Ascending aorta (tissue), 2 donors: ENCODE data around the gene SCAND1. TPM values are rescaled to one million over a fixed set of nuclear protein-coding genes. Genes with fewer than 3 reads are reported as not detected.
A peak's percentile ranks its signal among the peaks of the same experiment; 100 is the strongest.
"Not testable (repeated sequence)": the region's sequence is repeated elsewhere in the genome, so short reads cannot be mapped to it uniquely, and the experiment has no call there.

ENCODE experiments used
- DNase-seq, 2 donors: peaks; one replicate each; pipeline ENCODE4 v3.0.0-alpha.2; 2019; ENCODE audit warnings: low spot score in 2 of 2
- H3K27ac ChIP-seq, 2 donors: fragments of 200-600 bp; sonication (generic); one replicate each; pipeline ENCODE4 v1.5.1; 2016 to 2017; ENCODE audit warnings: mild to moderate bottlenecking in 1 of 2
- H3K27me3 ChIP-seq: fragments of 200-600 bp; sonication (generic); one replicate; pipeline ENCODE4 v1.5.1; 2017
- H3K36me3 ChIP-seq, 2 donors: fragments of 200-600 bp; sonication (generic); one replicate each; pipeline ENCODE4 v1.5.1; 2016
- H3K4me1 ChIP-seq, 2 donors: fragments of 200-600 bp; sonication (generic); one replicate each; pipeline ENCODE4 v1.5.1; 2016 to 2017; ENCODE audit warnings: mild to moderate bottlenecking in 1 of 2
- H3K4me3 ChIP-seq, 2 donors: fragments of 200-600 bp; sonication (generic); one replicate each; pipeline ENCODE4 v1.5.1; 2016 to 2017; ENCODE audit warnings: mild to moderate bottlenecking in 1 of 2
- H3K9me3 ChIP-seq, 2 donors: fragments of 200-600 bp; sonication (generic); one replicate each; pipeline ENCODE4 v1.5.1; 2016
- intact Hi-C: fragments of 100-400 bp; cut with DNase I; formaldehyde crosslinking; loops from one replicate; pipeline ENCODE4 v1.15.1; 2023
- total RNA-seq: library from RNA; depleted of rRNA; stranded (reverse); fragments of >200 nt; gene quantifications from one replicate; pipeline ENCODE4 v1.1.0, GENCODE V29; 2016
- TF ChIP-seq, protein P1 (sequence below), 3 experiments: fragments of 200-600 bp in 2 of 3; fragments of 450-650 bp in 1 of 3; sonication (generic) in 2 of 3; IDR thresholded peaks; one replicate each; pipeline ENCODE4 v1.5.1; 2016 to 2019; ENCODE audit warnings: antibody characterized with exemption in 3 of 3, mild to moderate bottlenecking in 1 of 3, moderate library complexity in 1 of 3

SCAND1 gene
- total RNA-seq: 146 TPM

DNA sequence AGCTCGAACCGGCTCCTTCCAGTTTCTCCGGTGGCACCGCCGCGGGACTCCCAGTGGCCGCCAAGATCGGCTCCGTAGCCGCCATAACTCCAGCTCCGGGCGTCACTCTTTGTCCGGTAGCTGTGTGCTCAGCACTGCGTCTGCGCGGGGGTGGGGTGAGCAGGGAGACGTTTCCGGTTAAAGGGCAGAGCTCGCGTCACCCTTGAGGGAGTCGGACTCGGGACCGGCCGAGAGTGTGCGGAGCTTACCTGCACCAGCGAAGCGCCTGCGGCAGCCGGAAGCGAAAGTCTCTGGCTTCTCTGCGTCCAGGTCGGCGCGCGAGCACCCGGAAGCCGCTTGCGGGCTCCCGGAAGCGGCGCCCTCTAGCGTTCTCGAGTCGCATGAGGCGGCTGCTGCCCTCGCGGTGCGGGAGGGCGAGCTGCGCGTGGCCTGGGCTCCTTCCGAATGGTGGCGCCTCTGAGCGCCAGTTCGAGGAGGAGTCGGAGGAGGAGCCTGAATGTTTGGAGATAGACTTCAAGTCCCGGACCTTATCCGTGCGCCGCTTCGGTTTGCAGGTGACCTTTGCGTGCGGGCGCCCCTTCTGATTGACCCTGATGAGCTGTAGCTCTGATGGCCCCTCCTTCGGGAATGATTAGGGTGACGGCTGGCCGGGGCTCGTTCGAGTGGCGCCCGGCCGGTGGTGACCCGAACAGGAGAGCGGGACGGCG is at the start of gene SCAND1:
Gene SCAND1, minus strand, starts transcription at position 303 of the 707 bp plus-strand sequence. Its CDS starts 218 bp downstream, at position 85.
- H3K4me3 ChIP-seq: peak within 1 kb of the TSS; percentile 94
- TF ChIP-seq, protein P1, sequence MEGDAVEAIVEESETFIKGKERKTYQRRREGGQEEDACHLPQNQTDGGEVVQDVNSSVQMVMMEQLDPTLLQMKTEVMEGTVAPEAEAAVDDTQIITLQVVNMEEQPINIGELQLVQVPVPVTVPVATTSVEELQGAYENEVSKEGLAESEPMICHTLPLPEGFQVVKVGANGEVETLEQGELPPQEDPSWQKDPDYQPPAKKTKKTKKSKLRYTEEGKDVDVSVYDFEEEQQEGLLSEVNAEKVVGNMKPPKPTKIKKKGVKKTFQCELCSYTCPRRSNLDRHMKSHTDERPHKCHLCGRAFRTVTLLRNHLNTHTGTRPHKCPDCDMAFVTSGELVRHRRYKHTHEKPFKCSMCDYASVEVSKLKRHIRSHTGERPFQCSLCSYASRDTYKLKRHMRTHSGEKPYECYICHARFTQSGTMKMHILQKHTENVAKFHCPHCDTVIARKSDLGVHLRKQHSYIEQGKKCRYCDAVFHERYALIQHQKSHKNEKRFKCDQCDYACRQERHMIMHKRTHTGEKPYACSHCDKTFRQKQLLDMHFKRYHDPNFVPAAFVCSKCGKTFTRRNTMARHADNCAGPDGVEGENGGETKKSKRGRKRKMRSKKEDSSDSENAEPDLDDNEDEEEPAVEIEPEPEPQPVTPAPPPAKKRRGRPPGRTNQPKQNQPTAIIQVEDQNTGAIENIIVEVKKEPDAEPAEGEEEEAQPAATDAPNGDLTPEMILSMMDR (IDR thresholded peaks at IDR 0.05): peak; percentile 96 to 98 (median 97)
- intact Hi-C loops: loop anchor here (1.0 to 10.0 kb wide), 4 partner anchors 70 to 1590 kb away; partner anchors contain the start of genes ITCH and SPAG4

DNA sequence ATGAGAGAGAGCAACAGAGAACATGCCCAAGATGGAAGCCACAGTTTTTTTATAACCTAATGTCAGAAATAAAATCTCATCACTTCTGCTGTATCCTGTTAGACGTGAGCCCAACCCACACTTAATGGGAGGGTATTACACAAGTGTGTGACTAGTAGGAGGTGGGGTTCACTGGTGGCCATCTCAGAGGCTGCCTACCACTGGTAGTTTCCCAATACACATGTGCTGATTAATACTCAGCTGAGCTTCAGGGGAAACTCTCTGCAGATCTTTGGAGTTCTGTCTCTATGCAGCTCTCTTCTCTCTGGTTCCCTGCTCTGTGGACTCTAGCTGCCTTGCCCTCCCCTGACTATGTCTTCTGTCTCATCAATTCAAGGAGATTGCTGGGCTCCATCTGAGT is 49.7 kb upstream of the SCAND1 start:
- H3K4me3 ChIP-seq: no peak overlapping the region
- H3K9me3 ChIP-seq: peaks cover 0 to 9% of the 10 kb centered on the region in 2 donors
- no peaks in the 10 kb centered on the region for H3K27me3 ChIP-seq
- H3K4me1 ChIP-seq: no peaks in the 10 kb centered on the region
- H3K36me3 ChIP-seq: no peaks in the 10 kb centered on the region
- TF ChIP-seq, protein P1 (IDR thresholded peaks at IDR 0.05): no peak
- intact Hi-C loops: no loop called here
- H3K27ac ChIP-seq: no peak overlapping the region
- DNase-seq: peak in 1 of 2 donors; percentile 25

More for the DNA sequence above, at the start of gene SCAND1:
- H3K9me3 ChIP-seq: no peaks in the 10 kb centered on the region
- H3K36me3 ChIP-seq: no peaks in the 10 kb centered on the region
- no peaks in the 10 kb centered on the region for H3K27me3 ChIP-seq
- peaks cover 0 to 16% of the 10 kb centered on the region in 2 donors for H3K4me1 ChIP-seq
- DNase-seq: peak; percentile 72 to 96
- peak within 1 kb of the TSS; percentile 98 to 99 for H3K27ac ChIP-seq

DNA sequence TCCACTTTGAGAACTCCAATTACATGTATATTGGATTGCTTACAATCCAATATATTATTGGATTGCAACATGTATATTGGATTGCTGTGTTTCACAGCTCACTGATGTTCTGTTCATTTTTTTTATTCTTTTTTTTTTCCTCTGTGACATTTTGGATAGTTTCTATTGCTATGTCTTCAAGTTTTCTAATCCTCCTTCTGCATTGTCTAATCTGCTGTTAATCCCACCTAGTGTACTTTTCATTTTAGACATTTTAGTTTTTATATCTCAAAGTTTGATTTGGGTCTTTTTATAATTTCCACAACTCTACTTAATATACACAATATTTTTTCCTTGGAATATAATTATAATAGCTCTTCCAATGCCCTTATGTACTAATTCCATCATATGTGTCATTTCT is 48.6 kb upstream of the SCAND1 start:
- DNase-seq: no peak
- Histone ChIP-seq H3K27me3 (no peaks in the 10 kb centered on the region), H3K4me1 (no peaks in the 10 kb centered on the region), H3K4me3 (no peak overlapping the region), H3K9me3 (peaks cover 0 to 9% of the 10 kb centered on the region in 2 donors), H3K36me3 (no peaks in the 10 kb centered on the region), H3K27ac (no peak overlapping the region)
- intact Hi-C loops: no loop called here
- TF ChIP-seq, protein P1 (IDR thresholded peaks at IDR 0.05): no peak

DNA sequence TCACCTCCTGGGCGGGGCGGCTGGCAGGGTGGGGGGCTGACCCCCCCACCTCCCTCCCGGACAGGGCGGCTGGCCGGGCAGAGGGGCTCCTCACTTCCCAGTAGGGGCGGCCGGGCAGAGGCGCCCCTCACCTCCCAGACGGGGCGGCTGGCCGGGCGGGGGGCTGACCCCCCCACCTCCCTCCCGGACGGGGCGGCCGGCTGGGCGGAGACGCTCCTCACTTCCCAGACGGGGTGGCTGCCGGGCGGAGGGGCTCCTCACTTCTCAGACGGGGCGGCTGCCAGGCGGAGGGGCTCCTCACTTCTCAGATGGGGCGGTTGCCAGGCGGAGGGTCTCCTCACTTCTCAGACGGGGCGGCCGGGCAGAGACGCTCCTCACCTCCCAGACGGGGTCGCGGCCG is 47.0 kb upstream of the SCAND1 start:
- H3K4me3 ChIP-seq, H3K4me1 ChIP-seq, H3K27me3 ChIP-seq, intact Hi-C loops, H3K36me3 ChIP-seq, H3K27ac ChIP-seq, H3K9me3 ChIP-seq: not testable (repeated sequence)
- peak in 1 of 2 donors; percentile 24 for DNase-seq

DNA sequence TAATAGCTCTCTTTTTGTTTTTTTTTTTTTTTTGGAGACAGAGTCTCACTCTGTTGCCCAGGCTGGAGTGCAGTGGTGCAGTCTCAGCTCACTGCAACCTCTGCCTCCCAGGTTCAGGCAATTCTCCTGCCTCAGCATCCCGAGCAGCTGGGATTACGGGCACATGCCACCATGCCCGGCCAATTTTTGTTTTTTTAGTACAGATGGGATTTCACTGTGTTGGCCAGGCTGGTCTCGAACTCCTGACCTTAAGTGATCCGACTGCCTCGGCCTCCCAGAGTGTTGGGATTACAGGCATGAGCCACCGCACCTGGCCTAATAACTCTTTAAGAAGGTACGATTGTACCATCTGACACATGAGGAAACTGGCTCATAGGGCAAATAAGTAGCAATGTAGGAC is 42.2 kb upstream of the SCAND1 start:
- DNase-seq, H3K27me3 ChIP-seq, H3K9me3 ChIP-seq, H3K36me3 ChIP-seq, H3K27ac ChIP-seq, intact Hi-C loops, H3K4me1 ChIP-seq, H3K4me3 ChIP-seq: not testable (repeated sequence)

DNA sequence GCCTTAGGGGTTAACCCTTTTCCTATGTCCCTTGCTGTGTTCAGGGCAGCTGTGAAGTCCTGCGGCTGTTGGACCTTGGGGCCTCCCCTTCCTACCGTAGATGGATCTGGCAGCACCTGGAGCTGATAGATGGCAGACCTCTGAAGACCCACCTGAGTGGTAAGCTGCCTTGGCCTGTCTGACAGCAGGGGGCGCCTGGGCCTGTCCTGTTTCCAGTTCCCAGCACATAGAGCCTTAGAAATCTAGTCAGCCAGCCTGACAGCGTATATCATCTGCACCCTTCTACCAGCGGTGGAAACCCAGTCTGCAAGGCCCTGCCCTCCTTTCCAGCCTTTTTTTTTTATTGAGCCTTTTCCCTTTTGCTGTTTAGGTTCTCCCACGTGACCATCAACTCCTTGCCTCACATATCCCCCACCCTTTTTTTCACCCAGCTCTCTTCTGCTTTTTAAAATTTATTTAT is 40.7 kb upstream of the SCAND1 start:
- H3K4me1 ChIP-seq: no peaks in the 10 kb centered on the region
- TF ChIP-seq, protein P1 (IDR thresholded peaks at IDR 0.05): peak; percentile 80 to 87 (median 81)
- no peaks in the 10 kb centered on the region for H3K27me3 ChIP-seq
- peak in 1 of 2 donors; percentile 88 for DNase-seq
- peaks cover 0 to 5% of the 10 kb centered on the region in 2 donors for H3K9me3 ChIP-seq
- intact Hi-C loops: loop anchor here (1.0 to 2.0 kb wide), 3 partner anchors 56 to 204 kb away; no protein-coding TSS in a partner anchor
- no peak overlapping the region for H3K4me3 ChIP-seq
- H3K36me3 ChIP-seq: no peaks in the 10 kb centered on the region
- H3K27ac ChIP-seq: no peak overlapping the region
